AG04450 (cell line): ENCODE measurements around the gene ZG16. TPM values are rescaled to one million over a fixed set of nuclear protein-coding genes. Genes with fewer than 3 reads are reported as not detected.

Experiments used
- CTCF ChIA-PET: fragments of 300-600, 350-600 bp; formaldehyde crosslinking; extraction: SDS; loops from one replicate; lab custom pipeline; 2022; ENCODE audit warnings: antibody characterized with exemption, inconsistent platforms; lab: Charles Lee
- POLR2A ChIA-PET: fragments of 350-600 bp; formaldehyde crosslinking; extraction: SDS; loops from one replicate; lab custom pipeline; 2021; ENCODE audit warnings: antibody characterized with exemption, inconsistent platforms; lab: Yijun Ruan, JAX
- DNase-seq: peaks from one replicate; pipeline ENCODE4 v3.0.0-alpha.2; 2011; ENCODE audit warnings: low read depth, low spot score
- H3K27ac ChIP-seq: one replicate; pipeline ENCODE4 v1.5.1; 2012; ENCODE audit warnings: low read depth, low read length, control low read depth
- H3K27me3 ChIP-seq: one replicate; pipeline ENCODE4 v1.6.0; 2012; ENCODE audit warnings: low read length; ENCODE audit not compliant: control insufficient read depth, insufficient read depth
- H3K4me3 ChIP-seq: 2 replicates; pipeline ENCODE4 v1.5.1; 2011; ENCODE audit warnings: mild to moderate bottlenecking, low read depth, low read length, control low read depth
- H3K9me3 ChIP-seq: 2 replicates; pipeline ENCODE4 v1.5.1; 2012; ENCODE audit warnings: low read length; ENCODE audit not compliant: control insufficient read depth, insufficient read depth
- polyA plus RNA-seq: library from polyadenylated mRNA; depleted of rRNA; stranded (reverse); fragments of >200 nt; gene quantifications from 2 replicates; pipeline ENCODE4 v1.2.3, GENCODE V29; 2011
- TF ChIP-seq, protein P1 (sequence below): IDR thresholded peaks from 2 replicates; pipeline ENCODE4 v1.5.1; 2011; ENCODE audit warnings: low read depth, low read length, control low read depth, inconsistent platforms

ZG16 gene
- polyA plus RNA-seq, 1 experiment, result not detected

DNA sequence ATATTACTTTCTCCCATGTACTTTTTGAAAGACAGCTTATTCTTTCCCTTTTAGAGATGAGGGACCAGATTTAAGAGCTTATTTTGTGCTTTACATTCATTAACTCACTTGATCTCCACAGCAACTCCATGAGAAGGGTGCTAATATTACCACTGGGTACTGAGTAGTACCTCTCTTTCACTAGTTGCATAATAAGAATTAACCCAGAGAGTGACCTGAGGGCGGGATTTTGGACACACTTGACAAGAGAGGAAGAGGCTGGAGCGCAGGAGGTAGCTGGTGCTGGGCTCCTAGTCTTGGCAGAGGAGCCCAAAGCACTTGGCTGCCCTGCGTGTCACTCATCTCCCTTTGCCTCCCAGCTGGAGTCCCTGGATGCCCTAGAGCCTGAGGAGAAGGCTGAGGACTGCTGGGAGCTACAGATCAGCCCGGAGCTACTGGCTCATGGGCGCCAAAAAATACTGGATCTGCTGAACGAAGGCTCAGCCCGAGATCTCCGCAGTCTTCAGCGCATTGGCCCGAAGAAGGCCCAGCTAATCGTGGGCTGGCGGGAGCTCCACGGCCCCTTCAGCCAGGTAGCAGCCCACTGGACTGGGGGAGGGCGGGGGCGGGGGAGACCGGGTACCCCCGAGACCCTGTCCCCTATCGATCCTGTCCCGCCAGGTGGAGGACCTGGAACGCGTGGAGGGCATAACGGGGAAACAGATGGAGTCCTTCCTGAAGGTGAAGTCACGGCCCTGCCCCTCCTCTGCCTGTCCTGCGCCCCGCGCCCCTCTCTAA, 26.6 kb downstream of the ZG16 start:
- Histone ChIP-seq H3K27me3 (no peaks in the 10 kb centered on the region), H3K9me3 (no peaks in the 10 kb centered on the region), H3K27ac (peak overlapping the region; percentile 95), H3K4me3 (peak overlapping the region; percentile 86)
- TF ChIP-seq, protein P1, sequence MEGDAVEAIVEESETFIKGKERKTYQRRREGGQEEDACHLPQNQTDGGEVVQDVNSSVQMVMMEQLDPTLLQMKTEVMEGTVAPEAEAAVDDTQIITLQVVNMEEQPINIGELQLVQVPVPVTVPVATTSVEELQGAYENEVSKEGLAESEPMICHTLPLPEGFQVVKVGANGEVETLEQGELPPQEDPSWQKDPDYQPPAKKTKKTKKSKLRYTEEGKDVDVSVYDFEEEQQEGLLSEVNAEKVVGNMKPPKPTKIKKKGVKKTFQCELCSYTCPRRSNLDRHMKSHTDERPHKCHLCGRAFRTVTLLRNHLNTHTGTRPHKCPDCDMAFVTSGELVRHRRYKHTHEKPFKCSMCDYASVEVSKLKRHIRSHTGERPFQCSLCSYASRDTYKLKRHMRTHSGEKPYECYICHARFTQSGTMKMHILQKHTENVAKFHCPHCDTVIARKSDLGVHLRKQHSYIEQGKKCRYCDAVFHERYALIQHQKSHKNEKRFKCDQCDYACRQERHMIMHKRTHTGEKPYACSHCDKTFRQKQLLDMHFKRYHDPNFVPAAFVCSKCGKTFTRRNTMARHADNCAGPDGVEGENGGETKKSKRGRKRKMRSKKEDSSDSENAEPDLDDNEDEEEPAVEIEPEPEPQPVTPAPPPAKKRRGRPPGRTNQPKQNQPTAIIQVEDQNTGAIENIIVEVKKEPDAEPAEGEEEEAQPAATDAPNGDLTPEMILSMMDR, result no peak
- POLR2A ChIA-PET, result interaction anchor here (0.6 to 0.8 kb wide), 4 partner anchors 18 to 166 kb away, joined by 5 to 6 read pairs (median 6); no protein-coding TSS in a partner anchor
- DNase-seq, result no peak
- CTCF ChIA-PET, result interaction anchor here (0.8 to 1.8 kb wide), 4 partner anchors 14 to 102 kb away, joined by 3 to 8 read pairs (median 4); partner anchors contain the start of gene KIF22

DNA sequence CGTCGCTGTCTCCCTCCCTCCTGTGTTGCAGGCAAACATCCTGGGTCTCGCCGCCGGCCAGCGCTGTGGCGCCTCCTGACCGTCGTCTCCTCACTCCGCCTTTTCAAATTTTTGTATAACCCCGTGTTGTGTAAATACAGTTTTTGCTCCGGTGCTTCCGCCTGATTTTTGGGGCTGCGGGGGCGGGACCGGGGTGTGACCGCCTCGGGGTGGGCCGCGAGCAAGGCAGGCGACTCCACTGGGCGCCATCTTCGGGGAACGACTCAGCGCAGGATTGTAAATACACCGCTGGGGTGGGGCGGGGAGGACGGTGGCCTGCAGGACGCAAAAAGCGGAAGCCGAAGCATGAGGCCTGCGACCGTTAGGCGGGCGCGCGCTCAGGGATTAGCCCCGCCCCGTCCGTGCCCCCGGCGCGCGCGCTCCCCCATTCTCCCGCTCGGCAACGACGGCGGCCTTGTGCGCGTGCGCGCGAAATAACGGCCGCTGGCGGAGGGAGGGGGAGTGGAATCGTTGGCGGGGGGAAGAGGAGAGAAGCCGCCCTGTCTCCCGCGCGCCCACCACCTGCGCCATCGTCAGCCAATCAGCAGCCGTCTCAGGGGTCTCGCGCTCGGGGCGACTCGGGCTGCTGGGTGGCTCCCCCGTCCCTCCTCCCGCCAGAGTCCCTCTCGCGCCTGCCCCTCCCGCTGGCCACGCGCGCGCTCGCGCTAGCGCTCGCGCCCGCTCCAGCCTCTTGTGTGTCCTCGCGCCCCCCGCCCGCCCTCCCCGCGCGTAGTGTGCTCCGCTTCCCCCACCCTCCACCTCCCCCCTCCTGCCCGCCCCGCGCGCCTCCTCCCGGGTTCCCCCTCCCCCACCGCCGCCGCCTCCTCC, 27.4 kb downstream of the ZG16 start:
- peak; percentile 93 for DNase-seq
- TF ChIP-seq, protein P1, result peak; percentile 16
- no peaks in the 10 kb centered on the region for H3K9me3 ChIP-seq
- ChIA-PET CTCF (interaction anchor here (0.6 to 1.4 kb wide), 3 partner anchors 10 to 44 kb away, joined by 3 to 6 read pairs (median 6); no protein-coding TSS in a partner anchor), POLR2A (interaction anchor here (0.6 to 0.8 kb wide), 2 partner anchors 57 to 719 kb away, joined by 3 to 5 read pairs; no protein-coding TSS in a partner anchor)
- no peaks in the 10 kb centered on the region for H3K27me3 ChIP-seq
- peak overlapping the region; percentile 95 for H3K27ac ChIP-seq
- H3K4me3 ChIP-seq, result peak overlapping the region; percentile 86

DNA sequence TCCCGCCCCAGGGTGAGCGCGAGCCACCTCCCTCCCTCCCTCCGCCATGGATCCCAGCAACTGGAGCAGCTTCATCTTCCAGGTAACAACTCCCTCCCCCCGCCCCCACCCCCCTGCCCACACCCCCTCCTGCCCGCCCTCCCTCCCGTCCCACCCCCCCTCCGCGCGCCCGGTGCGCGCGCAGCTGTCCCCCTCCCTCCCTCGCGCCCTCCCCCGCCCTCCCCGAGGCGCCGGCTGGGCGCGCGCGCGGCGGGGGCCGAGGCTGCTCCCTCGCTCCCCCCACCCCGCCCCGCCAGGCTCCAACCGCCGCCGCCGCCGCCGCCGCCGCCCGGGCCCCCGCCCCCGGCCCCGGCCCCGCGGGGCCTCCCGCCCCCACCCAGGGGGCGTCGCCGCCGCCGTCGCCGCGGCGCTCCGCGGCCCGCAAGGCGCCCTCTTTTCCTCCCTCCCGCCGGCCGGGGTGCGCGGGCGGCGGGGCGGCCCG, 28.1 kb downstream of the ZG16 start, which contains the start of gene MAZ:
TSS of gene MAZ (plus strand) at position 431 of the 481 bp plus-strand sequence. CDS start 173 bp downstream, outside the sequence.
- Histone ChIP-seq H3K9me3 (no peaks in the 10 kb centered on the region), H3K27ac (peak within 1 kb of the TSS; percentile 95), H3K4me3 (peak within 1 kb of the TSS; percentile 86), H3K27me3 (no peaks in the 10 kb centered on the region)
- CTCF ChIA-PET, result interaction anchor here (0.6 to 3.2 kb wide), 3 partner anchors 9 to 43 kb away, joined by 3 to 45 read pairs (median 6); no protein-coding TSS in a partner anchor
- POLR2A ChIA-PET, result interaction anchor here (0.6 to 1.1 kb wide), 3 partner anchors 108 to 720 kb away, joined by 3 to 5 read pairs (median 4); no protein-coding TSS in a partner anchor
- DNase-seq, result peak; percentile 82
- TF ChIP-seq, protein P1, result no peak

DNA sequence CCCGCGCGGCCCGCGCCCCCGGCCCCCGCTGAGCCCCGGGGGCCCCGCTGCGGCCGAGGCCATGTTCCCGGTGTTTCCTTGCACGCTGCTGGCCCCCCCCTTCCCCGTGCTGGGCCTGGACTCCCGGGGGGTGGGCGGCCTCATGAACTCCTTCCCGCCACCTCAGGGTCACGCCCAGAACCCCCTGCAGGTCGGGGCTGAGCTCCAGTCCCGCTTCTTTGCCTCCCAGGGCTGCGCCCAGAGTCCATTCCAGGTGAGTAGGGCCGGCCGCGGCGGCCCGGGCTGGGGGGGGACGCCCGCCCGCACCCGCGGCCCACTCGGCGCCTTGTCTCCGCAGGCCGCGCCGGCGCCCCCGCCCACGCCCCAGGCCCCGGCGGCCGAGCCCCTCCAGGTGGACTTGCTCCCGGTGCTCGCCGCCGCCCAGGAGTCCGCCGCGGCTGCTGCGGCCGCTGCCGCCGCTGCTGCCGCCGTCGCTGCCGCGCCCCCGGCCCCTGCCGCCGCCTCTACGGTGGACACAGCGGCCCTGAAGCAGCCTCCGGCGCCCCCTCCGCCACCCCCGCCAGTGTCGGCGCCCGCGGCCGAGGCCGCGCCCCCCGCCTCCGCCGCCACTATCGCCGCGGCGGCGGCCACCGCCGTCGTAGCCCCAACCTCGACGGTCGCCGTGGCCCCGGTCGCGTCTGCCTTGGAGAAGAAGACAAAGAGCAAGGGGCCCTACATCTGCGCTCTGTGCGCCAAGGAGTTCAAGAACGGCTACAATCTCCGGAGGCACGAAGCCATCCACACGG, 28.8 kb downstream of the ZG16 start:
- Histone ChIP-seq H3K27me3 (no peaks in the 10 kb centered on the region), H3K27ac (peak overlapping the region; percentile 65), H3K9me3 (no peaks in the 10 kb centered on the region), H3K4me3 (peak overlapping the region; percentile 72)
- ChIA-PET CTCF (interaction anchor here (1.0 to 3.2 kb wide), 6 partner anchors 9 to 166 kb away, joined by 3 to 45 read pairs (median 8); partner anchors contain the start of genes PAGR1 and TAOK2), POLR2A (interaction anchor here (0.5 to 2.0 kb wide), 9 partner anchors 10 to 721 kb away, joined by 3 to 14 read pairs (median 4); partner anchors contain the start of genes KCTD13, MVP and PAGR1)
- no peak for DNase-seq
- TF ChIP-seq, protein P1, result no peak
